Stimulated activated effector memory CD8-positive, alpha-beta T cell treated with anti-CD3 and anti-CD28 coated beads, Interleukin-12 subunit alpha, Interleukin-12 subunit beta, amount 100 ng/mL, for 72 hours (primary cell): Measurements from ENCODE around the gene XRCC5.
A peak's percentile ranks its signal among the peaks of the same experiment; 100 is the strongest.

Experiments
- ATAC-seq: fragments of 150-1000 bp; cut with Tn5 transposase; 2 replicates; pipeline ENCODE4 v1.10.0; 2021
- DNase-seq, 2 donors: peaks; one replicate each; pipeline ENCODE4 v3.0.0; 2021 to 2022; ENCODE audit warnings: low spot score in 2 of 2
- H3K27ac Mint-ChIP-seq: one replicate; pipeline ENCODE4 v1.8.0; 2022; ENCODE audit warnings: mild to moderate bottlenecking, mixed read lengths
- H3K36me3 Mint-ChIP-seq: one replicate; pipeline ENCODE4 v1.8.0; 2022; ENCODE audit warnings: mild to moderate bottlenecking, mixed read lengths
- H3K4me1 Mint-ChIP-seq: one replicate; pipeline ENCODE4 v1.8.0; 2022; ENCODE audit warnings: mixed read lengths
- H3K4me3 Mint-ChIP-seq: one replicate; pipeline ENCODE4 v1.8.0; 2022; ENCODE audit warnings: mild to moderate bottlenecking, mixed read lengths
- H3K9me3 Mint-ChIP-seq: one replicate; pipeline ENCODE4 v1.8.0; 2022; ENCODE audit warnings: mixed read lengths

Gene XRCC5

GRCh38 chr2:216179015-216179414, 69.9 kb downstream of the XRCC5 start:
- peak overlapping the region; percentile 65 for H3K27ac Mint-ChIP-seq
- H3K36me3 Mint-ChIP-seq = no peaks in the 10 kb centered on the region
- H3K4me3 Mint-ChIP-seq = no peak overlapping the region
- DNase-seq (no peak), ATAC-seq (no peak)
- H3K4me1 Mint-ChIP-seq = peaks cover 61% of the 10 kb centered on the region
- no peaks in the 10 kb centered on the region for H3K9me3 Mint-ChIP-seq

GRCh38 chr2:216181351-216181750, 72.2 kb downstream of the XRCC5 start:
- ATAC-seq (no peak), DNase-seq (no peak)
- H3K9me3 Mint-ChIP-seq = no peaks in the 10 kb centered on the region
- H3K4me3 Mint-ChIP-seq = no peak overlapping the region
- H3K4me1 Mint-ChIP-seq = peaks cover 62% of the 10 kb centered on the region
- no peaks in the 10 kb centered on the region for H3K36me3 Mint-ChIP-seq
- no peak overlapping the region for H3K27ac Mint-ChIP-seq

- DNase-seq (no peak), ATAC-seq (no peak)
- H3K27ac Mint-ChIP-seq = peak overlapping the region; percentile 57
- H3K36me3 Mint-ChIP-seq = no peaks in the 10 kb centered on the region
- H3K9me3 Mint-ChIP-seq = no peaks in the 10 kb centered on the region
- H3K4me1 Mint-ChIP-seq = peaks cover 57% of the 10 kb centered on the region
- H3K4me3 Mint-ChIP-seq = no peak overlapping the region
Observed at GRCh38 chr2:216181953-216182461, 72.9 kb downstream of the XRCC5 start.

- no peak for ATAC-seq
- Mint-ChIP-seq H3K9me3 (no peaks in the 10 kb centered on the region), H3K4me3 (no peak overlapping the region), H3K36me3 (no peaks in the 10 kb centered on the region), H3K4me1 (peaks cover 70% of the 10 kb centered on the region), H3K27ac (peak overlapping the region; percentile 41)
- DNase-seq = no peak
Observed at GRCh38 chr2:216183462-216183861, 74.3 kb downstream of the XRCC5 start.

- no peak for DNase-seq
- Mint-ChIP-seq H3K36me3 (no peaks in the 10 kb centered on the region), H3K9me3 (no peaks in the 10 kb centered on the region), H3K27ac (peak overlapping the region; percentile 38), H3K4me1 (peaks cover 57% of the 10 kb centered on the region), H3K4me3 (no peak overlapping the region)
- ATAC-seq = no peak
Observed at GRCh38 chr2:216188559-216188850, 79.4 kb downstream of the XRCC5 start.

GRCh38 chr2:216188956-216189355, 79.8 kb downstream of the XRCC5 start:
- Mint-ChIP-seq H3K4me3 (no peak overlapping the region), H3K36me3 (no peaks in the 10 kb centered on the region), H3K27ac (peak overlapping the region; percentile 38), H3K9me3 (no peaks in the 10 kb centered on the region), H3K4me1 (peaks cover 57% of the 10 kb centered on the region)
- ATAC-seq = peak; percentile 46
- no peak for DNase-seq

- Mint-ChIP-seq H3K27ac (peak overlapping the region; percentile 38), H3K9me3 (no peaks in the 10 kb centered on the region), H3K4me1 (peaks cover 62% of the 10 kb centered on the region), H3K4me3 (no peak overlapping the region), H3K36me3 (no peaks in the 10 kb centered on the region)
- ATAC-seq (no peak), DNase-seq (no peak)
Observed at GRCh38 chr2:216189410-216189809, 80.3 kb downstream of the XRCC5 start.

GRCh38 chr2:216192181-216192580, 83.0 kb downstream of the XRCC5 start:
- ATAC-seq = no peak
- Mint-ChIP-seq H3K4me1 (peaks cover 59% of the 10 kb centered on the region), H3K36me3 (no peaks in the 10 kb centered on the region), H3K4me3 (no peak overlapping the region), H3K9me3 (no peaks in the 10 kb centered on the region), H3K27ac (no peak overlapping the region)
- no peak for DNase-seq

GRCh38 chr2:216192931-216193330, 83.8 kb downstream of the XRCC5 start:
- Mint-ChIP-seq H3K4me3 (no peak overlapping the region), H3K27ac (peak overlapping the region; percentile 84), H3K36me3 (no peaks in the 10 kb centered on the region), H3K4me1 (peaks cover 51% of the 10 kb centered on the region), H3K9me3 (no peaks in the 10 kb centered on the region)
- ATAC-seq (no peak), DNase-seq (no peak)

GRCh38 chr2:216194013-216194412, 84.9 kb downstream of the XRCC5 start:
- H3K4me3 Mint-ChIP-seq = peak overlapping the region; percentile 30
- H3K4me1 Mint-ChIP-seq = peaks cover 40% of the 10 kb centered on the region
- peak overlapping the region; percentile 84 for H3K27ac Mint-ChIP-seq
- DNase-seq (no peak), ATAC-seq (peak; percentile 23)
- no peaks in the 10 kb centered on the region for H3K9me3 Mint-ChIP-seq
- no peaks in the 10 kb centered on the region for H3K36me3 Mint-ChIP-seq

GRCh38 chr2:216194561-216194960, 85.4 kb downstream of the XRCC5 start:
- Mint-ChIP-seq H3K4me1 (peaks cover 35% of the 10 kb centered on the region), H3K27ac (peak overlapping the region; percentile 84), H3K36me3 (no peaks in the 10 kb centered on the region), H3K9me3 (no peaks in the 10 kb centered on the region), H3K4me3 (peak overlapping the region; percentile 30)
- ATAC-seq = no peak
- DNase-seq = no peak

- Mint-ChIP-seq H3K4me3 (peak overlapping the region; percentile 41), H3K9me3 (no peaks in the 10 kb centered on the region), H3K4me1 (peaks cover 34% of the 10 kb centered on the region), H3K36me3 (no peaks in the 10 kb centered on the region), H3K27ac (peak overlapping the region; percentile 84)
- DNase-seq = no peak
- ATAC-seq = peak; percentile 99
Observed at GRCh38 chr2:216195565-216196029, 86.4 kb downstream of the XRCC5 start.

GRCh38 chr2:216201692-216202306, 92.7 kb downstream of the XRCC5 start:
- Mint-ChIP-seq H3K4me1 (peaks cover 19% of the 10 kb centered on the region), H3K9me3 (no peaks in the 10 kb centered on the region), H3K36me3 (no peaks in the 10 kb centered on the region), H3K4me3 (no peak overlapping the region), H3K27ac (peak overlapping the region; percentile 69)
- DNase-seq (no peak), ATAC-seq (no peak)

GRCh38 chr2:216202626-216203250, 93.6 kb downstream of the XRCC5 start:
- no peak overlapping the region for H3K4me3 Mint-ChIP-seq
- DNase-seq (no peak), ATAC-seq (no peak)
- no peaks in the 10 kb centered on the region for H3K9me3 Mint-ChIP-seq
- H3K36me3 Mint-ChIP-seq = no peaks in the 10 kb centered on the region
- peak overlapping the region; percentile 69 for H3K27ac Mint-ChIP-seq
- H3K4me1 Mint-ChIP-seq = peaks cover 19% of the 10 kb centered on the region

GRCh38 chr2:216205486-216205885, 96.3 kb downstream of the XRCC5 start:
- no peak overlapping the region for H3K4me3 Mint-ChIP-seq
- no peaks in the 10 kb centered on the region for H3K36me3 Mint-ChIP-seq
- DNase-seq (no peak), ATAC-seq (no peak)
- H3K27ac Mint-ChIP-seq = peak overlapping the region; percentile 68
- H3K9me3 Mint-ChIP-seq = no peaks in the 10 kb centered on the region
- H3K4me1 Mint-ChIP-seq = peaks cover 32% of the 10 kb centered on the region

GRCh38 chr2:216206041-216206703, 97.0 kb downstream of the XRCC5 start:
- ATAC-seq (peak; percentile 92), DNase-seq (no peak)
- H3K27ac Mint-ChIP-seq = peak overlapping the region; percentile 68
- peaks cover 32% of the 10 kb centered on the region for H3K4me1 Mint-ChIP-seq
- no peaks in the 10 kb centered on the region for H3K9me3 Mint-ChIP-seq
- no peaks in the 10 kb centered on the region for H3K36me3 Mint-ChIP-seq
- H3K4me3 Mint-ChIP-seq = no peak overlapping the region
